Urothelium cell line (cell line): ENCODE data around the gene FGD3.
A peak's percentile ranks its signal among the peaks of the same experiment; 100 is the strongest.

Source experiments
- DNase-seq: peaks from one replicate; pipeline ENCODE4 v3.0.0; 2011; ENCODE audit warnings: low spot score, mixed read lengths
- FAIRE-seq: peaks from 2 replicates; lab custom pipeline; 2011; peaks lifted over from hg19 to GRCh38; lab: Jason Lieb, UNC

FGD3 gene

GRCh38 chr9:93048566-93049448 lies 101.5 kb downstream of the FGD3 start:
- DNase-seq: no peak

GRCh38 chr9:93049491-93049890 lies 102.2 kb downstream of the FGD3 start:
- no peak for DNase-seq
- FAIRE-seq: no peak

More at GRCh38 chr9:93048566-93049448, 101.5 kb downstream of the FGD3 start:
- no peak for FAIRE-seq

- DNase-seq (no peak), FAIRE-seq (no peak)
These were observed 102.9 kb downstream of the FGD3 start for GRCh38 chr9:93050231-93050630.

GRCh38 chr9:93051680-93052089 lies 104.4 kb downstream of the FGD3 start:
- DNase-seq (no peak), FAIRE-seq (no peak)

GRCh38 chr9:93052791-93053540 lies 105.6 kb downstream of the FGD3 start:
- no peak for FAIRE-seq

GRCh38 chr9:93053781-93054331 lies 106.5 kb downstream of the FGD3 start:
- FAIRE-seq (no peak), DNase-seq (no peak)

More at GRCh38 chr9:93052791-93053540, 105.6 kb downstream of the FGD3 start:
- DNase-seq: no peak

- no peak for FAIRE-seq
- no peak for DNase-seq
These were observed 107.7 kb downstream of the FGD3 start for GRCh38 chr9:93054758-93055704.

- FAIRE-seq: no peak
- no peak for DNase-seq
These were observed 109.8 kb downstream of the FGD3 start for GRCh38 chr9:93057042-93057702.

- no peak for FAIRE-seq
- no peak for DNase-seq
These were observed 110.5 kb downstream of the FGD3 start for GRCh38 chr9:93057703-93058354.

GRCh38 chr9:93058355-93059010 lies 111.2 kb downstream of the FGD3 start, which contains the start of gene SUSD3:
TSS of gene SUSD3 (plus strand) at chr9:93058701. CDS start at chr9:93058743, 42 bp downstream.
- DNase-seq (no peak), FAIRE-seq (no peak)

GRCh38 chr9:93059011-93059714 lies 111.8 kb downstream of the FGD3 start:
- FAIRE-seq (no peak), DNase-seq (no peak)

GRCh38 chr9:93059715-93060578 lies 112.6 kb downstream of the FGD3 start:
- no peak for DNase-seq
- FAIRE-seq: no peak

GRCh38 chr9:93060746-93061259 lies 113.5 kb downstream of the FGD3 start:
- FAIRE-seq (no peak), DNase-seq (peak; percentile 71)

GRCh38 chr9:93061260-93061751 lies 114.0 kb downstream of the FGD3 start:
- DNase-seq (no peak), FAIRE-seq (no peak)

GRCh38 chr9:93061791-93062763 lies 114.8 kb downstream of the FGD3 start:
- DNase-seq: no peak
- FAIRE-seq: no peak
